OCI-LY1 (cell line): ENCODE data around the gene LENEP.

Experiments used
- EZH2 ChIP-seq: fragments of 200-600 bp; sonication (generic), shearing (Covaris generic); IDR thresholded peaks from 2 replicates; pipeline ENCODE4 v1.8.0; 2017; ENCODE audit warnings: borderline replicate concordance, mixed run types, mild to moderate bottlenecking, antibody characterized with exemption, low read length, moderate library complexity, mixed read lengths
- TF ChIP-seq, protein P1 (sequence below): fragments of 200-600 bp; sonication (generic), shearing (Covaris generic); IDR thresholded peaks from 2 replicates; pipeline ENCODE4 v1.5.1; 2017; ENCODE audit warnings: mild to moderate bottlenecking, antibody characterized with exemption, low read length, moderate library complexity, mixed read lengths

DNA sequence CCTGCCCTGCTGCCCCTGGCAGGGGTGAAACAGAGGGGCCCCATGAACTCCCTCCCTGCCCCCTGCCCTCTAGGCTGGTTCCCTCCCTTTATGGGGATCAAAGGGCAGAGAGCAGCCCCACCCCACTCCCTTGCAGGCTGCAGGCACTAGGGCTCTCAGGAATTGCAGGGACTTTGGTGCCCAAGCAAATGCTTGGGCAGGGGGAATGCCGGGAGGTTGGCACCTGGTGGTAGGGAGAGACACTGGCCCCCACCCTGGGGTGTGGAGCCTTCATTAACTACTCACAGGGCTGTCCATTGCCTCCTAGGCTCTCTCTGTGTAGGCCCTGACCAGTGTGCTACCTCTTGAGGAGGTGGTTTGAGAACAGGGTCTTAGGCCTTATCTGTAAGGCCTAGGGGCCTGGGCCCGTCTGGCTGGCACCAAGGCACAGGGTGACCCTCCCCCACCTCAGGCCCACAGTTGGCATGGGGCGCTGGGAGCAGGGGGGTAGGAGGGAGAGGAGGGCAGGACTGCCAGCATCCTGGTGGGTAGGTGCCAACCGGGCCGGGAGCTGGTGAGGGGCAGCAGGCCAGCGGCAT is 14.0 kb downstream of the LENEP start:
- TF ChIP-seq, protein P1, sequence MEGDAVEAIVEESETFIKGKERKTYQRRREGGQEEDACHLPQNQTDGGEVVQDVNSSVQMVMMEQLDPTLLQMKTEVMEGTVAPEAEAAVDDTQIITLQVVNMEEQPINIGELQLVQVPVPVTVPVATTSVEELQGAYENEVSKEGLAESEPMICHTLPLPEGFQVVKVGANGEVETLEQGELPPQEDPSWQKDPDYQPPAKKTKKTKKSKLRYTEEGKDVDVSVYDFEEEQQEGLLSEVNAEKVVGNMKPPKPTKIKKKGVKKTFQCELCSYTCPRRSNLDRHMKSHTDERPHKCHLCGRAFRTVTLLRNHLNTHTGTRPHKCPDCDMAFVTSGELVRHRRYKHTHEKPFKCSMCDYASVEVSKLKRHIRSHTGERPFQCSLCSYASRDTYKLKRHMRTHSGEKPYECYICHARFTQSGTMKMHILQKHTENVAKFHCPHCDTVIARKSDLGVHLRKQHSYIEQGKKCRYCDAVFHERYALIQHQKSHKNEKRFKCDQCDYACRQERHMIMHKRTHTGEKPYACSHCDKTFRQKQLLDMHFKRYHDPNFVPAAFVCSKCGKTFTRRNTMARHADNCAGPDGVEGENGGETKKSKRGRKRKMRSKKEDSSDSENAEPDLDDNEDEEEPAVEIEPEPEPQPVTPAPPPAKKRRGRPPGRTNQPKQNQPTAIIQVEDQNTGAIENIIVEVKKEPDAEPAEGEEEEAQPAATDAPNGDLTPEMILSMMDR, result no peak
- no peak for TF ChIP-seq EZH2
